Lung (tissue), 12 donors: Measurements from ENCODE around the gene B4GALT5. TPM values are rescaled to one million over a fixed set of nuclear protein-coding genes. Genes with fewer than 3 reads are reported as not detected.
"Not testable (repeated sequence)": the region's sequence is repeated elsewhere in the genome, so short reads cannot be mapped to it uniquely, and the experiment has no call there.

Source experiments
- ATAC-seq: fragments of 200-7000 bp; cut with Tn5 transposase; one replicate; pipeline ENCODE4 v1.9.1; 2020; ENCODE audit warnings: moderate number of reproducible peaks; ENCODE audit not compliant: insufficient read depth, low FRiP score
- DNase-seq, 3 donors: peaks; one replicate each; pipeline ENCODE4 v3.0.0-alpha.2; 2013 to 2017
- H3K27ac ChIP-seq, 2 donors: one replicate each; pipeline ENCODE4 v1.5.1; 2013; ENCODE audit warnings: mild to moderate bottlenecking in 2 of 2, moderate library complexity in 2 of 2, control low read depth in 1 of 2, inconsistent platforms in 1 of 2, low read depth in 1 of 2, low read length in 1 of 2
- H3K27me3 ChIP-seq, 3 donors: one replicate each; pipeline ENCODE4 v1.5.1; 2013; ENCODE audit warnings: low read length in 2 of 3; ENCODE audit not compliant: control insufficient read depth in 3 of 3, insufficient read depth in 3 of 3
- H3K36me3 ChIP-seq, 4 donors: one replicate each; pipeline ENCODE4 v1.5.1; 2013; ENCODE audit warnings: low read length in 4 of 4, mild to moderate bottlenecking in 1 of 4, moderate library complexity in 1 of 4; ENCODE audit not compliant: control insufficient read depth in 4 of 4, insufficient read depth in 4 of 4
- H3K4me1 ChIP-seq, 5 donors: one replicate each; pipeline ENCODE4 v1.5.1; 2013; ENCODE audit warnings: low read length in 5 of 5, mild to moderate bottlenecking in 2 of 5, moderate library complexity in 1 of 5; ENCODE audit not compliant: control insufficient read depth in 5 of 5, insufficient read depth in 5 of 5
- H3K4me3 ChIP-seq: one replicate; pipeline ENCODE4 v1.5.1; 2013; ENCODE audit warnings: mild to moderate bottlenecking, control low read depth, moderate library complexity
- H3K9ac ChIP-seq, 2 donors: one replicate each; pipeline ENCODE4 v1.5.1; 2013; ENCODE audit warnings: low read length in 2 of 2, control low read depth in 1 of 2; ENCODE audit not compliant: insufficient read depth in 1 of 2
- H3K9me3 ChIP-seq, 4 donors: one replicate each; pipeline ENCODE4 v1.5.1; 2013; ENCODE audit warnings: low read length in 3 of 4, mild to moderate bottlenecking in 1 of 4, moderate library complexity in 1 of 4; ENCODE audit not compliant: control insufficient read depth in 4 of 4, insufficient read depth in 3 of 4
- WGBS, 2 donors: extraction: QIAGEN DNeasy Blood & Tissue Kit; methylation state at CpG; one replicate each; pipeline ENCODE4 v1.1.7; 2013; 5-methylcytosine and 5-hydroxymethylcytosine counted together
- polyA plus RNA-seq, 2 donors: library from polyadenylated mRNA; stranded (reverse); fragments of 200-250 nt; gene quantifications; one replicate each; pipeline ENCODE4 v1.2.1, GENCODE V29; 2013
- total RNA-seq, 2 donors: library from RNA; depleted of rRNA in 1 of 2; stranded (reverse); fragments of >200 nt in 1 of 2; gene quantifications; one replicate each; pipeline ENCODE4 v1.2.1, GENCODE V29; 2014 to 2021
- TF ChIP-seq, protein P1 (sequence below): IDR thresholded peaks from 2 replicates; pipeline ENCODE4 v1.5.1; 2012; ENCODE audit warnings: mild to moderate bottlenecking; ENCODE audit errors: control extremely low read depth, extremely low read depth
- donor health status: control.
- donor health status: control.
- donor health status: Bipolar disorder and iron deficiency.
- donor health status: healthy.
- donor health status: DM: yes; HTN: yes; CAD: no.

The B4GALT5 gene
- total and polyA plus RNA-seq, 4 donors, result 13.9 to 56.7 (median 41.9) TPM

- Histone ChIP-seq H3K27ac (peak overlapping the region in 1 of 2 donors; percentile 51), H3K9me3 (peaks cover 0 to 4% (median 0%) of the 10 kb centered on the region in 4 donors), H3K4me1 (peaks cover 0 to 29% (median 12%) of the 10 kb centered on the region in 5 donors), H3K36me3 (peaks cover 0 to 11% (median 5%) of the 10 kb centered on the region in 4 donors), H3K4me3 (no peak overlapping the region), H3K27me3 (no peaks in the 10 kb centered on the region), H3K9ac (no peak overlapping the region)
- 68 to 70% methylated on average over 10 of the region's 10 CpGs for WGBS, 2 donors
- ATAC-seq, result no peak
- DNase-seq, result no peak
- TF ChIP-seq, protein P1, sequence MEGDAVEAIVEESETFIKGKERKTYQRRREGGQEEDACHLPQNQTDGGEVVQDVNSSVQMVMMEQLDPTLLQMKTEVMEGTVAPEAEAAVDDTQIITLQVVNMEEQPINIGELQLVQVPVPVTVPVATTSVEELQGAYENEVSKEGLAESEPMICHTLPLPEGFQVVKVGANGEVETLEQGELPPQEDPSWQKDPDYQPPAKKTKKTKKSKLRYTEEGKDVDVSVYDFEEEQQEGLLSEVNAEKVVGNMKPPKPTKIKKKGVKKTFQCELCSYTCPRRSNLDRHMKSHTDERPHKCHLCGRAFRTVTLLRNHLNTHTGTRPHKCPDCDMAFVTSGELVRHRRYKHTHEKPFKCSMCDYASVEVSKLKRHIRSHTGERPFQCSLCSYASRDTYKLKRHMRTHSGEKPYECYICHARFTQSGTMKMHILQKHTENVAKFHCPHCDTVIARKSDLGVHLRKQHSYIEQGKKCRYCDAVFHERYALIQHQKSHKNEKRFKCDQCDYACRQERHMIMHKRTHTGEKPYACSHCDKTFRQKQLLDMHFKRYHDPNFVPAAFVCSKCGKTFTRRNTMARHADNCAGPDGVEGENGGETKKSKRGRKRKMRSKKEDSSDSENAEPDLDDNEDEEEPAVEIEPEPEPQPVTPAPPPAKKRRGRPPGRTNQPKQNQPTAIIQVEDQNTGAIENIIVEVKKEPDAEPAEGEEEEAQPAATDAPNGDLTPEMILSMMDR, result no peak
These were observed 83.2 kb downstream of the B4GALT5 start for GRCh38 chr20:49630396-49630951.

DNA sequence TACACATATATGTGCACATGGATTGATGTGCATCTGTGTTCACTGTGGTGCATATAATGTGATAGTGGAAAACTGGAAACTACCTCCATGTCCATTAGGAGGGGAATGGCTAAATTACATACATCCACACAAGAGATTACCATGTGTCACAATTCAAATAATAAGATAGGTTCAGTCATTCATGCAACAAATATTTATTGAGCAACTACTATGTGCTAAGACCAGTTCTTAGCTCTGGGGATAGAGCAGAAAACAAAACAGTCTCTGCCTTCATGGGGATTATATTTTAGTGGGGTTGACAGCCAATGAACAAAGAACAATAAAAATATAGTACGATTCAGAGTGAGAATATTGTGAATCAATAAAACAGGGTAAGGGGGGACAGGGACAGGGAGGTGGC is 84.1 kb downstream of the B4GALT5 start:
- no peak for DNase-seq
- Histone ChIP-seq H3K27me3 (no peaks in the 10 kb centered on the region), H3K4me1 (peaks cover 0 to 29% (median 10%) of the 10 kb centered on the region in 5 donors), H3K36me3 (peaks cover 0 to 11% (median under 1%) of the 10 kb centered on the region in 4 donors), H3K4me3 (no peak overlapping the region), H3K27ac (no peak overlapping the region), H3K9me3 (peaks cover 0 to 4% (median 0%) of the 10 kb centered on the region in 4 donors), H3K9ac (no peak overlapping the region)
- ATAC-seq, result no peak
- WGBS, 2 donors, result 99 to 100% methylated on average over 1 of the region's 1 CpG
- TF ChIP-seq, protein P1, result no peak

DNA sequence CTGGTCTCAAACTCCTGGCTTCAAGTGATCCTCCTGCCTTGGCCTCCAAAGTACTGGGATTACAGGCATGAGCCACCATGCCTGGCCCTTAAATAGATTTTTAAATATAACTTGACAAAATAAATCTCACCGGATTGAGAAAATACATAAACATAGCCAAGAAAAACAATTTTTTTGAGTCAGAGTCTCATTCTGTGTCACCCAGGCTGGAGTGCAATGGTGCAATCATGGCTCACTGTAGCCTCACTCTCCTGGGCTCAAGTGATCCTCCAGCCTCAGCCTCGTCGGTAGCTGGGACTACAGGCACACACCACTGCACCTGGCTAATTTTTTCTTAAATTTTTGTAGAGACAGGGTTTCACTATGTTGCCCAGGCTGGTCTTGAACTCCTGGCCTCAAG is 85.4 kb downstream of the B4GALT5 start:
- not testable (repeated sequence) for H3K27me3 ChIP-seq, H3K27ac ChIP-seq, H3K9ac ChIP-seq, H3K9me3 ChIP-seq, DNase-seq, H3K4me3 ChIP-seq, H3K36me3 ChIP-seq, ATAC-seq
- 66 to 84% methylated on average over 3 of the region's 3 CpGs for WGBS, 2 donors
- peaks cover 0 to 27% (median 10%) of the 10 kb centered on the region in 5 donors for H3K4me1 ChIP-seq

- Histone ChIP-seq H3K27ac (peak overlapping the region in 1 of 2 donors; percentile 9), H3K9ac (no peak overlapping the region), H3K4me3 (no peak overlapping the region), H3K36me3 (peaks cover 0 to 3% (median 0%) of the 10 kb centered on the region in 4 donors), H3K27me3 (no peaks in the 10 kb centered on the region), H3K9me3 (peaks cover 0 to 4% (median 0%) of the 10 kb centered on the region in 4 donors), H3K4me1 (peaks cover 0 to 27% (median 10%) of the 10 kb centered on the region in 5 donors)
- DNase-seq, result no peak
- ATAC-seq, result no peak
- TF ChIP-seq, protein P1, result no peak
- 68 to 75% methylated on average over 6 of the region's 6 CpGs for WGBS, 2 donors
These were observed 86.3 kb downstream of the B4GALT5 start for GRCh38 chr20:49627329-49627761.

GRCh38 chr20:49624988-49625387 is 88.7 kb downstream of the B4GALT5 start:
- DNase-seq, ATAC-seq, H3K27ac ChIP-seq: not testable (repeated sequence)

More at GRCh38 chr20:49624988-49625387, 88.7 kb downstream of the B4GALT5 start:
- not testable (repeated sequence) for H3K27me3 ChIP-seq, H3K9ac ChIP-seq, H3K9me3 ChIP-seq, H3K36me3 ChIP-seq, H3K4me3 ChIP-seq
- WGBS, 2 donors, result 95 to 98% methylated on average over 10 of the region's 10 CpGs
- peaks cover 0 to 13% (median 0%) of the 10 kb centered on the region in 5 donors for H3K4me1 ChIP-seq
